ENCODE data around the gene FAM3D. TPM values are rescaled to one million over a fixed set of nuclear protein-coding genes. Genes with fewer than 3 reads are reported as not detected.
"Not testable (repeated sequence)": the region's sequence is repeated elsewhere in the genome, so short reads cannot be mapped to it uniquely, and the experiment has no call there.

Gene FAM3D
- total and polyA plus RNA-seq, 9 of the 15 experiments (the other 6 are each of a cell fraction or from before 2014, with no cell fraction given): not detected

DNA sequence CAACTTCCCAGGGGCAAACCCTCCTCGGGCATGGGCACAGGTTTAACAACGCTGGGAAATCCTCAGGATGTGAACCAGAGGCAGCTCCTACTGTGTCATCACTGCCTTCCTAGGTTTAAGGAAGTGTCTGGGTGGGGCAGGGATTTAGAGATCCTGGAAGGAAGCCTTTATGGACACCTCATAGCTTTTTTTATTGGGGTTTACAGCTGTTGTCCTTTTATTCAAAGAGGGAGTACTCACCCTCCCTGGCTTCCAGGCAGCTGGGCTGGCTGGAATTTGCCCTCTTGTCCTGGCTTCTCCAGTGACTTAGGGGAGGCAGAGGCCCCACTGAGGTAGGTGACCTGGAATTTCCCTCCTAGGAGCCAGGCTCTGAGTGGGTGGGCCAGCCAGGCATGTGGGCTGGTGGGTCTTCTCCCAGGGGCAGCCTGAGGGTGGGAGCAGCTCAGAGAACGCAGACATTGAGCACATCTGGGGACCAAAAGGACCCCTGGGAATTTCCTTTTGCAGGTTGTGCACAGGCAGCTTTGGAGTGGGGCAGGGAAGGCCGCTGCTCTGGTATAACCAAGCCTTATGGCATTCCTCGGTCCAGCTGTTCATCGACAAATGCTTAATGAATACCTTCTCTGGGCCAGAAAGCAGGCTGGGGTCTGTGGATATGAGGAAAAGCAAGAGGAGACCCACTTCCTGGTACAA, 13.5 kb upstream of the FAM3D start (continued):
- no peak for TF ChIP-seq ZHX1 (conservative IDR thresholded peaks at IDR 0.05; ENCODE audit: low read length)
- no peak for TF ChIP-seq TCFL5 (CRISPR knock-in tag; conservative IDR thresholded peaks at IDR 0.05)

GRCh38 chr3:58679446-58679845, 12.9 kb upstream of the FAM3D start:
- no peak overlapping the region for H2AFZ ChIP-seq (ENCODE audit: low read depth, low read length)
- H4K20me1 ChIP-seq (replicated peaks; ENCODE audit: control insufficient read depth, insufficient read depth, low read length): no peaks in the 10 kb centered on the region
- no peak for TF ChIP-seq PATZ1 (CRISPR knock-in tag; IDR thresholded peaks at IDR 0.05; ENCODE audit: borderline replicate concordance)
- no peak for TF ChIP-seq ZNF232 (CRISPR knock-in tag; IDR thresholded peaks at IDR 0.05)
- no peak for TF ChIP-seq SNRNP70 (optimal IDR thresholded peaks at IDR 0.05; ENCODE audit: low read depth, low read length)
- no peak for TF ChIP-seq SRSF1 (IDR thresholded peaks at IDR 0.05; ENCODE audit: low read depth, low read length)
- no peak for TF ChIP-seq ZZZ3 (IDR thresholded peaks at IDR 0.05)
- no peak for TF ChIP-seq ZNF830 (CRISPR knock-in tag; IDR thresholded peaks at IDR 0.05)
- no peak for DNase-seq (ENCODE audit: extremely low read depth in 1 of 4, low spot score in 3 of 4)
- intact Hi-C loops (cut with micrococcal nuclease) (no loop called here), in situ Hi-C loops (cut with MboI) (no loop called here)
- no peak overlapping the region for H3K9ac ChIP-seq (ENCODE audit: insufficient read depth in 1 of 2, low read depth in 2 of 2, low read length in 2 of 2)
- POLR2A ChIA-PET: no interaction called here
- 2% methylated on average over 6 of the region's 6 CpGs for WGBS (ENCODE audit: insufficient coverage, low coverage, missing lambda C conversion rate)
- no peaks in the 10 kb centered on the region for H3K9me1 ChIP-seq (ENCODE audit: control insufficient read depth, insufficient read depth, low read length)
- no peaks in the 10 kb centered on the region for H3K9me3 ChIP-seq (replicated peaks; ENCODE audit: control insufficient read depth, insufficient read depth, low read depth, low read length)
- no peak overlapping the region for H3K4me2 ChIP-seq (ENCODE audit: insufficient read depth, low read length)
- CTCF ChIA-PET (ENCODE audit: low intra/inter-chr PET ratio): no interaction called here
- no peak overlapping the region for H3K27ac ChIP-seq (ENCODE audit: extremely low read depth, low read depth, low read length)
- H3K27me3 ChIP-seq (ENCODE audit: control insufficient read depth in 2 of 2, insufficient read depth in 2 of 2, low read length in 2 of 2): peaks cover 3 to 15% of the 10 kb centered on the region in 2 experiments; a peak in 3 of 5 replicates
- H3K4me1 ChIP-seq (replicated peaks in 1 of 2; ENCODE audit: control insufficient read depth in 2 of 2, insufficient read depth in 2 of 2, low read length in 2 of 2): no peaks in the 10 kb centered on the region
- no peaks in the 10 kb centered on the region for H3K36me3 ChIP-seq (ENCODE audit: control insufficient read depth, insufficient read depth, low read length)
- no peak for ATAC-seq
- H3K79me2 ChIP-seq (ENCODE audit: control insufficient read depth, insufficient read depth, low read length): no peaks in the 10 kb centered on the region
- no peak overlapping the region for H3K4me3 ChIP-seq
- FAIRE-seq: no peak
- BruUV-seq (replicated peaks): no TSS peak

DNA sequence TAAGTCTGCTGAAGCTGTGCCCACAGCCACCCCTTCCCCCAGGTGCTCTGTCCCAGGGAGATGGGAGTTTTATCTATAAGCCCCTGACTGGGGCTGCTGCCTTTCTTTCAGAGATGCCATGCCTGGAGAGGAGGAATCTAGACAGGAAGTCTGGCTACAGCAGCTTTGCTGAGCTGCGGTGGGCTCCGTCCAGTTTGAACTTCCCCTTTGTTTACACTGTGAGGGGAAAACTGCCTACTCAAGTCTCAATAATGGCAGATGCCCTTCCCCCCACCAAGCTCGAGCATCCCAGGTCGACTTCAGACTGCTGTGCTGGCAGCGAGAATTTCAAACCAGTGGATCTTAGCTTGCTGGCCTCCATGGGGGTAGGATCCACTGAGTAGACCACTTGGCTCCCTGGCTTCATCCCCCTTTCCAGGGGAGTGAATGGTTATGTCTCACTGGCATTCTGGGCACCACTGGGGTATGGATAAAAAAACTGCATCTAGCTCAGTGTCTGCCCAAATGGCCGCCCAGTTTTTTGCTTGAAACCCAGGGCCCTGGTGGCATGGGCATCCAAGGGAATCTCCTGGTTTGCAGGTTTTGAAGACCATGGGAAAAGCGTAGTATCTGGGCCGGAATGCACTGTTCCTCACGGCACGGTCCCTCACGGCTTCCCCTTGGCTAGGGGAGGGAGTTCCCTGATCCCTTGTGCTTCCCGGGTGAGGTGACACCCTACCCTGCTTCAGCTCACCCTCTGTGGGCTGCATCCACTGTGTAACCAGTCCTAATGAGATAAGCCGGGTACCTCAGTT, 11.8 kb upstream of the FAM3D start:
- H3K9me3 ChIP-seq (replicated peaks; ENCODE audit: control insufficient read depth, insufficient read depth, low read depth, low read length); intact Hi-C loops (cut with micrococcal nuclease); H3K9ac ChIP-seq (ENCODE audit: insufficient read depth in 1 of 2, low read depth in 2 of 2, low read length in 2 of 2); BruUV-seq (replicated peaks); H3K36me3 ChIP-seq (ENCODE audit: control insufficient read depth, insufficient read depth, low read length); POLR2A ChIA-PET; H3K4me2 ChIP-seq (ENCODE audit: insufficient read depth, low read length); CTCF ChIA-PET (ENCODE audit: low intra/inter-chr PET ratio); H2AFZ ChIP-seq (ENCODE audit: low read depth, low read length); FAIRE-seq; ATAC-seq; H3K9me1 ChIP-seq (ENCODE audit: control insufficient read depth, insufficient read depth, low read length); in situ Hi-C loops (cut with MboI); H3K4me1 ChIP-seq (replicated peaks in 1 of 2; ENCODE audit: control insufficient read depth in 2 of 2, insufficient read depth in 2 of 2, low read length in 2 of 2); H3K79me2 ChIP-seq (ENCODE audit: control insufficient read depth, insufficient read depth, low read length); DNase-seq (ENCODE audit: extremely low read depth in 1 of 4, low spot score in 3 of 4); H3K27ac ChIP-seq (ENCODE audit: extremely low read depth, low read depth, low read length); H3K4me3 ChIP-seq; H4K20me1 ChIP-seq (replicated peaks; ENCODE audit: control insufficient read depth, insufficient read depth, low read length): not testable (repeated sequence)
- WGBS (ENCODE audit: insufficient coverage, low coverage, missing lambda C conversion rate): 2% methylated on average over 9 of the region's 13 CpGs
- H3K27me3 ChIP-seq (ENCODE audit: control insufficient read depth in 2 of 2, insufficient read depth in 2 of 2, low read length in 2 of 2): peaks cover 3 to 15% of the 10 kb centered on the region in 2 experiments; a peak in 3 of 5 replicates

Measured in K562 (cell line).